Testis (tissue), 2 donors: Measurements from ENCODE around the gene ADARB1.

Experiments
- CTCF ChIP-seq, 3 experiments: fragments of 450-650 bp in 2 of 3; fragments of 200-600 bp in 1 of 3; sonication (generic) in 1 of 3; IDR thresholded peaks; one replicate each; pipeline ENCODE4 v1.5.1; 2016 to 2019; ENCODE audit warnings: antibody characterized with exemption in 3 of 3, mild to moderate bottlenecking in 2 of 3, moderate library complexity in 1 of 3
- POLR2A ChIP-seq: fragments of 450-650 bp; IDR thresholded peaks from one replicate; pipeline ENCODE4 v1.6.1; 2017; ENCODE audit warnings: antibody characterized with exemption, mild to moderate bottlenecking, moderate library complexity

GRCh38 chr21:45264912-45265515, 190.6 kb downstream of the ADARB1 start:
- TF ChIP-seq POLR2A, result no peak
- no peak for TF ChIP-seq CTCF (IDR thresholded peaks at IDR 0.05)
